Activated naive CD8-positive, alpha-beta T cell (primary cell): ENCODE results near the gene TBC1D22A.

Source experiments
- H3K27ac Mint-ChIP-seq: one replicate; pipeline ENCODE4 v1.8.0; 2021; ENCODE audit warnings: mixed read lengths
- H3K27me3 Mint-ChIP-seq: one replicate; pipeline ENCODE4 v1.8.0; 2021; ENCODE audit warnings: mixed read lengths
- H3K36me3 Mint-ChIP-seq: one replicate; pipeline ENCODE4 v1.8.0; 2021; ENCODE audit warnings: mixed read lengths
- H3K4me1 Mint-ChIP-seq: one replicate; pipeline ENCODE4 v1.8.0; 2021; ENCODE audit warnings: low read depth, mixed read lengths
- H3K4me3 Mint-ChIP-seq: one replicate; pipeline ENCODE4 v1.8.0; 2021; ENCODE audit warnings: mild to moderate bottlenecking, mixed read lengths
- H3K9me3 Mint-ChIP-seq: one replicate; pipeline ENCODE4 v1.8.0; 2021; ENCODE audit warnings: low read depth, mixed read lengths

TBC1D22A gene

DNA sequence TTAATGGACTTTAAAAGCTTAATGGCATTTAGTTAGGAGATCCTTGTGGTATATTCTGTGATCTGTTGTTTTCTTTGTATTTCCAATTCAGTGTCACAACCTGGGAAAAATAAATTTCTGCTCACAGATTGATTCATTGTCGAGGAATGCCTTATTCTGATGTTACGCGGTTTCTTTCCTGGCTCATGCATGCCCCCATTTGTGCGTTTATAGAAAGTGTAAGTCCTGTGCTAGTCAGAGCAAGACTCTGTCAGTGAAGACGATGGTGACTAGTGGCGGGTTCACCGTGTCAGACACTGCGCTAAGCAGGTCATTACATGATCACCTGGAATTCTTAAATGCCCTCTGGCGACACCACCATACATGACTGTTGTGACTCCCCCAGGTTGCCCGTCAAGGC is 169.4 kb downstream of the TBC1D22A start:
- no peak overlapping the region for H3K27ac Mint-ChIP-seq
- peaks cover 10% of the 10 kb centered on the region for H3K4me1 Mint-ChIP-seq
- H3K9me3 Mint-ChIP-seq: no peaks in the 10 kb centered on the region
- no peaks in the 10 kb centered on the region for H3K27me3 Mint-ChIP-seq
- no peak overlapping the region for H3K4me3 Mint-ChIP-seq
- peaks cover 7% of the 10 kb centered on the region for H3K36me3 Mint-ChIP-seq

DNA sequence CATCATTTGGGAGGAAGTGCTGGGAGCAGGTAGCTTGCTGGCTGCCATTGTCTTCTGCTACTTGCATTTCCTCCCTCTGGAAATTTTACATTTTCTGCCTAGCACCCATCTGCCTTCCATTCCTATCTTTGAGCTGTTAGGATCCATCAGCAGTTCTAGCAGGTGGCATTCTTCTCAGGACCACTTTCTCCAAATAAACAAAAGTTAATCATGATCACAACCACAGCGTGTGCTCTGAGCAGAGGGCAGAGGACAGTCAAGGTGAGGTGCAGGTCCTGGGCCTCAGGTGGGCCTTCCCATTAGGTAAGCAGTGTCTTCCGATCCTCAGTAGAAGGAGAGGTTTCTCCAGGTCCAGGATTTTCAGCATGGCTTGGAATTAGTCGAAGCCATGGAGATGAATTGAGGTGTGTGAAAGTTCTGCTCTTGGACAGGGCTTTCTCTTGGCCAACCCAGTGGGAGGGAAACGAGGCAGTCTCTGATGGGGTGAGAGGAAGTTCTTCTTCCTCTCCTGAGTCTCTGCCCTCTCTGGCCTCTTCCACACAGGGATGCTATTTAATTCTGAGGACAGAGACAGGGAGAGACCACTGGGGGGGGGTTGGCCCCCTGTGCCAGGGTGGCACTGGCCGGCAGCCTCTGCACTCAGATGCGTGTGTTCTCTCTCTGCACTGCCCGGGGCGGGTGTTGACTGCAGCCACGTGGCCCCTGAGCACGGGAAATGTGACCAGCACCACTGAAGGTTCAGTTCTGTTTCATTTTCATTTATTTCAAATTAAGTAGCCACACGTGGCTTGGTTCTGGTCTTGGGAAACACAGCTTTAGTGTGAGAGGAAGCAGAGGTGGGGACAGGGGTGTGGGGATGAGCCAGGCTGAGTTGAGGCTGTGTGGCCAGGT is 170.8 kb downstream of the TBC1D22A start:
- Mint-ChIP-seq H3K4me1 (peaks cover 10% of the 10 kb centered on the region), H3K9me3 (no peaks in the 10 kb centered on the region), H3K27ac (peak overlapping the region; percentile 28), H3K27me3 (no peaks in the 10 kb centered on the region), H3K4me3 (no peak overlapping the region), H3K36me3 (peaks cover 7% of the 10 kb centered on the region)

DNA sequence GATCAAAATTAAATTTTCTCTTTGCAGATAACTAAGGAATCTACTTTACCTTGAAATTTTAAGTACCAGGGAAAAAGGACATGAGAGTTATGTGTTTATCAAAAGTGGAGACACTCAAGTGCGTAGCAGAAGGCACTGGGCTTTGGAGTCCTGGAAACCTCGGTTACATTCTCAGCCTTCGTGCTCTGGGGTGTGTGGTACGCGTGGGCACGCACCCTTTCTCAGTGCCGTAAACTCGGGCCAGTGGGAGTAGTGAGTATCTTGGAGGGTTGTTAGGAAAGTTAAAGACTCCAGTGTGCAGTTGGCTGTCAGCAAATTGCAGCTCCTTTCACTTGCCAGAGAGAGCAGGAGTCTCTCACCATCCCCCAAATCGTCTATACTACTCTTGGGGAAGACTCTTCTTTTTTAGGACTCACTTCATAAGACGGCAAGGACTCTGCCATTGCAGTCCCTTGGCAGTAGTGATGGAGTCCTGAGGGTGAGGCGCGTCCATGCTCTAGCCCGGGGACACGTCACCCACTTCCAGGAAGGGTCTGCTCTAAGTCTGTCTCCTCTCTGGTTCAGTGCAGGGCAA is 171.8 kb downstream of the TBC1D22A start:
- peak overlapping the region; percentile 28 for H3K27ac Mint-ChIP-seq

DNA sequence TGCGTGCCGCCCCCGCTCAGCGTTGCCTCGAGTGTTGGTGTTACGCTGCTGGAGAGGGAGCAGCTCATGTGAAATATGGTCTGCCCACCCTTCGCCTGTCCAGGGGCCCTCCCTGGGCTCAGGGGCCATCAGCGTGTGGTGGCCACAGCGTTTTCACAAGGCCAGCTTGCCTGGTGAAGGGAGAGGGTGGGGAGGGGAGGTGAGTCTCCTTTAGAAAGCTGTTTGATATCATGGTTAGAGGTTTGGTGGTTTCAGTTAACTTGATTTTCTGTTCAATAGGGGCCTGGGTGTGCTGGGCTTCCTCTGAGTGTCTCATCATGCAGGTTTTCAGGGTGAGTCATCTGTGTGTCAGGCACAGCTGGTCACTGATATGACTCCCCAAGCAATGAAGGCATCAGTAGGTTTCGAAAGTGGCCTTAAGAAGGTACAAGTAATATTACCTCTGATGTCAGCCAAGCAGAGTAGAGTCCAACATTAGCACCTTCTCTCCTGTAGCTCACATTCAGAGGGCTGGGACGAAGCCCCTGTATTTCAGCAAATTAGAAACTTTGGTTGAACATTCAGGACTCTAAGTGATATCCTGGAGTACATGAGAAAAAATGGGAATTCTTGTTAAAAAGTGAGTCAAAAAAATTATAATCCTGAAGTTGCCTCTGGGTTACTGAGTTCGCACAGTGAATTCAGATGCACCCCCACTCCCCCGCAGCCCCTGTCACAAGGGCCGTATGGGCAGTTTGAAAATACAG is 172.5 kb downstream of the TBC1D22A start:
- Mint-ChIP-seq H3K36me3 (peaks cover 7% of the 10 kb centered on the region), H3K27ac (peak overlapping the region; percentile 28), H3K4me3 (no peak overlapping the region), H3K4me1 (peaks cover 8% of the 10 kb centered on the region), H3K9me3 (no peaks in the 10 kb centered on the region), H3K27me3 (no peaks in the 10 kb centered on the region)

More for the DNA sequence above, 171.8 kb downstream of the TBC1D22A start:
- peaks cover 8% of the 10 kb centered on the region for H3K4me1 Mint-ChIP-seq
- no peaks in the 10 kb centered on the region for H3K9me3 Mint-ChIP-seq
- peaks cover 7% of the 10 kb centered on the region for H3K36me3 Mint-ChIP-seq
- no peaks in the 10 kb centered on the region for H3K27me3 Mint-ChIP-seq
- no peak overlapping the region for H3K4me3 Mint-ChIP-seq

DNA sequence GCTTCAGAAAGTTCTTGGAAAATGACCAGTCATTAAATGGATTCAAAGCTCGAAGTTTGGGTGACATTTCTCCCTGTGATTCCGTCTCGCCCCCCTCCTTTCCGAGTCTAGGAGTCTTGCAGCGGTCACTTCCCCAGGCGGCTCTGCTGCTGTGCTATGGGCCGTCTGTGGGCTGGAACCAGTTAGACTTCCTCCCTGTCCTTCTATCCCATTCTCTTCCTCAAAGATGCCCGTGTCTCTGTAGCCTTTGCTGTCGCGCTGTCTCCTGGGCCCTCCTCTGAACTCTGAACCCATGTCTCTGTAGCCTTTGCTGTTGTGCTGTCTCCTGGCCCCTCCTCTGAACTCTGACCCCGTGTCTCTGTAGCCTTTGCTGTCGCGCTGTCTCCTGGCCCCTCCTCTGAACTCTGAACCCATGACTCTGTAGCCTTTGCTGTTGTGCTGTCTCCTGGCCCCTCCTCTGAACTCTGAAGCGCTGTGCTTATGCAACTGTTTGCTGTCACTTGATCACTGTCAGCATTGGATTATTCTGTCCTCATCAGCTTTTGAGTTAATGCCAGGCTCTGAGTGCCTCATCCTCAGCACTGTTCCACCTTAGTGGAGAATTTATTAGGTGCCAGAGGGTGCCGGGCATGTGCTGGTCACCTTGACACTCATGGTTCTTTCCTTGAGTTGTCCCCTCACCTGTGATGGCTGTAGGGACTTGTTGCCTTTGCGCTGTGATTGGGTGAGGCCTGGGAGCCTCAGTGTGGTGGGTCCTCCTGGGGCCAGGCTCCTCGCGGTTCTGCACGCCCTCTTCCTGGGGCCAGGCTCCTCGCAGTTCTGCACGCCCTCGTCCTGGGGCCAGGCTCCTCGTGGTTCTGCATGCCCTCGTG is 173.3 kb downstream of the TBC1D22A start:
- Mint-ChIP-seq H3K27me3 (no peaks in the 10 kb centered on the region), H3K36me3 (peaks cover 6% of the 10 kb centered on the region), H3K4me1 (peaks cover 8% of the 10 kb centered on the region), H3K27ac (no peak overlapping the region), H3K4me3 (no peak overlapping the region), H3K9me3 (no peaks in the 10 kb centered on the region)

DNA sequence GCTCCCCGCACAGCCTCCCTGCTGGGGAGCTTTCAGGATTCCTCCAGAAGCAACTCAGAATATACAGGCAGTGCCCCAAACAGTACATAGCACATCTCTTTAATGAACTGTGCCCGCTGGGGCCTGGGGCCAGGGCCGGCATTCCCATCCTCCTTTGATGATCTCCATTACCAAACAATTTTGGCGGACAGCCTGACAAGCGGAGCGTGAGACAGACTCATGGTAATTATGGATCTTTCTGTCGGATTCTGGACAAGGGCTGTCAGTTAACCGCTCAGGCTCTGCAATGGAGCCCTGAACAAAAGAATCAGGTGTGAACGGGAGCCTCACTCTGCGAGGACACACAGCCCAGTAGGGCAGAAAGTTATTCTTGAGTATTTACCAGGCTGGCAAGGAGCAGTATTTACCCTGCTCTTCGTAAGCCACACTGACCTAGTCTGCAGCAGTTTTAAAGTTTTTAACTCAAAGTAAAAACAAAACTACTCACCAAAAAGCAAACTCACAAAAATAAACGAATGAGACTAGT is 174.0 kb downstream of the TBC1D22A start:
- H3K27ac Mint-ChIP-seq: no peak overlapping the region
- no peaks in the 10 kb centered on the region for H3K9me3 Mint-ChIP-seq
- no peaks in the 10 kb centered on the region for H3K27me3 Mint-ChIP-seq
- peaks cover 8% of the 10 kb centered on the region for H3K4me1 Mint-ChIP-seq
- no peak overlapping the region for H3K4me3 Mint-ChIP-seq
- H3K36me3 Mint-ChIP-seq: peaks cover 3% of the 10 kb centered on the region

DNA sequence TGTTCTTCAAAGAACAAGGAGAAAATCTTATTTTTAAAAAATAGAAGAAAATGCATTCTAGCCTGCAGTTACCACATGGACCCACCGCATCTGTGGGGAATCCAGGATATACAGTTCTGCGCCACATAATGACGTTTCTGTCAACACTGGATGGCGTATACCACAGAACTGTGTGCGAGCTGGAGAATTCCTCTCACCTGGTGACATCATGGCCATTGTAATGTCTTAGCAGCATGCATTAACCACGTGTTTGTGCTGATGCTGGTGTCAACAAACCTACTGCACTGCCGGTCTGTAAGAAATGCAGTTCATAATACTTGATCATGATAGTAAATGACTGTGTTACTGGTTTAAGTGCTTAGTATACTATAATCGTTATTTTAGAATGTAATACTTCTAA is 174.7 kb downstream of the TBC1D22A start:
- Mint-ChIP-seq H3K4me3 (no peak overlapping the region), H3K36me3 (peaks cover 3% of the 10 kb centered on the region), H3K27me3 (no peaks in the 10 kb centered on the region), H3K4me1 (peaks cover 8% of the 10 kb centered on the region), H3K9me3 (no peaks in the 10 kb centered on the region), H3K27ac (no peak overlapping the region)

DNA sequence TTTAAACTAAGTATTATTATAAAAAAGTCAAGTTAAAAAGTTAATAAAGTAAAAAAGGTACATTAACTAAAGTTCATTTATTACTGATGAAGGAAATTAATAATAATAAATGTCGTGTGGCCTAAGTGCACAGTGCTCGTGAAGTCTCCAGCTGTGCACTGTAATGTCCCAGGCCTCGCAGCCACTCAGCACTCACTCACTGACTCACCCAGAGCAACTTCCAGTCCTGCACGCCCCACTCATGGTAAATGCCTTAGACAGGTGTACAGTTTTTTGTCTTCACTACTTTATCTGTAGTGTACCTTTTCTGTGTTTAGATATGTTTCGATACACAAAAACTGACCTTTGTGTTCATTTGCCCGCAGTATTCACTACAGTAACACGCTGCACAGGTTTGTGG is 175.5 kb downstream of the TBC1D22A start:
- H3K27me3 Mint-ChIP-seq: no peaks in the 10 kb centered on the region
- H3K27ac Mint-ChIP-seq: no peak overlapping the region
- H3K4me1 Mint-ChIP-seq: peaks cover 12% of the 10 kb centered on the region
- no peaks in the 10 kb centered on the region for H3K9me3 Mint-ChIP-seq
- peaks cover 7% of the 10 kb centered on the region for H3K36me3 Mint-ChIP-seq
- H3K4me3 Mint-ChIP-seq: no peak overlapping the region

DNA sequence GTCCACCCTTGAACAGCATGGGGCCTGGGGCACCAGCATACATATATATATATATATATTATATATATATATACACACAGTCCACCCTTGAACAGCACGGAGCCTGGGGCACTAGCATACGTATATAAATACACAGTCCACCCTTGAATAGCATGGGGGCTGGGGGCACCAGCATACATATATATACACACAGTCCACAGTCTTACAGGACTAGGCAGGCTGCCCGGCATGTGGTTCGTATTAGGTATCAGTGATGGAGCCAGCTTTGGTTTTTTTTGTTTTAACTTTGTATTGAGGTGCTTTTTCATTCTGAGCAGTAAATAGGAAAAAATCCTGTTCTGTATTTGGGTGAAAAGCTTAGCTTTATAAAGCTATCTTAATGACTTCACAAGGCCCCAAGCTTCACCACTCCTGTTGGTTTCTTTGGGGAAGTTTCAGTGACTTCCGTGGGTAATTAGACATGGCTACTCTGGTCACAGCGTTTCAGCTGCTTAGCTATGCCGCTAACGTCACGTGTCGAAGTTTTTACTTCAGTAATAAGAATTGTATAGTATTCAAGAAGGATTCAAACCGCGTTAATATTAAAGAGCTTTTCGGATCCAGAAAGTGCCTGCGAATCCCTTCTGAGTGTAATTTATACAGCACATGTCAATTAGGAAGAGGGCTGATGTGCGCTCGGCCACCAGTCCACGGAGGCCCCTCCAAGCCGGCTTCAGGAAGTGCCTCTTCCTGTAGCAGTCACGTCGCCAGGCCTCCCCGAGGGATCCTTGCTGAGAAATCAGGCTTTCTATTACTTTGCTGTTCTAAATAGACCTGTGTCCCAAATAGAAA is 179.7 kb downstream of the TBC1D22A start:
- Mint-ChIP-seq H3K27ac (no peak overlapping the region), H3K36me3 (peaks cover 10% of the 10 kb centered on the region)

DNA sequence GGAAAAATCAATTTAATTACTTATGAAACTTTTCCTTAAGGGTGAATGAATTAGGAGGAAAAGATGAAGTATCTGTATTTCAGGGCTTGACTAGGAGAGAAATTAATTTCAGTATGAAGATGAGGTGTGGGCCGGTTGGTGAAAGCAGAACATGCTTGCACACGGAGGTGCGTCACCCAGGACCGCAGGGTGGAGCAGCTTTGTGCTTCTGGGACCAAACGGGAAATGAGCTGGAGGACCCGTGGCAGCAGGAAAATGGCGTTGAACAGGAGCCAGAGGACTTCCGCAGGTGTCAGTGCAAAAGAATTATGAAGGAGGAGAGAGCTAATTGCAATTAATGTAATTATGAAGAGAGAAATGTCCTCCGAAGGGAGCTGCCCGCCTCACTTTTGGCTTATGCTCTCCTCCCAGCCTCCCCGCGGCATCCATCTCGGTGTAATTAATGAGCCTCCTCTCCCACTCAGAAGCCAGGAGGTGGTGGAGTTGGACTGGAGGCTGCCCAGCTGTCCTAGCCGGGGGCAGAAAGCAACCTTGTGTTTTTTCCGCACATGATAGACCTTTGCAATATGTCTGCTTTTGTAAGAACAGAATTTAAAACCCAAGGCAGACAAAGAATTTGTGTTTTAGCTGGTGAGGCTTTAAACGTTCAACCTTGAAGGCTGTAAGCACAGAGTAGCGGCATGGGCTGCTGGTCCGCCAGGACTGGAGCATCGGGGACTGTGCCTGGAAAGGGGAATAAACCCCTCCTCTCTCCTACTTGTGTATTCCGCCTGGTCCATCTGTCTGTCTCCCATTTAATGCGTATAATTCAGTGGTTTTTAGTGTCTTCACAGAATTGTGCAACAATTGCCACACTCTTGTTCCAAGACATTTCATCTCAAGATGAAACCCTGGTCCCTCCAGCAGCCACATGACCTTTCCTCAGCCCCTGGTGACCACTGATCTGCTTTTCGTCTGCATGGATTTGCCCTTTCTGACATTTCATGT is 180.6 kb downstream of the TBC1D22A start:
- Mint-ChIP-seq H3K36me3 (peaks cover 10% of the 10 kb centered on the region), H3K9me3 (no peaks in the 10 kb centered on the region), H3K4me1 (peaks cover 7% of the 10 kb centered on the region), H3K27me3 (no peaks in the 10 kb centered on the region), H3K4me3 (no peak overlapping the region), H3K27ac (no peak overlapping the region)

More for the DNA sequence above, 179.7 kb downstream of the TBC1D22A start:
- no peaks in the 10 kb centered on the region for H3K9me3 Mint-ChIP-seq
- H3K4me1 Mint-ChIP-seq: peaks cover 7% of the 10 kb centered on the region
- no peak overlapping the region for H3K4me3 Mint-ChIP-seq
- no peaks in the 10 kb centered on the region for H3K27me3 Mint-ChIP-seq

DNA sequence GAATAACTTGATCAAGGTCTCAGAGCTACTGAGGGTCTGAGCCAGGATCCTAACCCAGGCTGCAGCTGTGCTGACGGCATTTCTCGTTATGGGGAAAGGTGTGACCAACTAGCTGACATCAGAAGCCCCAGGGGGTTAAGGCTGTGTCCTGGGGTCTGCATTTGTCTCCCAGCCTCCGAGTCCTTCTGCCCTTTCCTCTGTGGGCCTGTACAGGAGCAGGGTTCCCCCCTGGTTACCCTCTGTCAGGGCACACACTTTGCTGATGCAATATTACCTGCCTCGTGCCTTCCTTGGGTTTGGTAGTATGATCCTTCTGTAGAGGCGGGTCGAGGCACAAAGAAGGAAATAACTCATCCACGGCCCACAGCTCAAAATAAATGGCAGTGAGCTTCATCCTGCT is 183.0 kb downstream of the TBC1D22A start:
- Mint-ChIP-seq H3K4me3 (no peak overlapping the region), H3K27ac (no peak overlapping the region), H3K9me3 (no peaks in the 10 kb centered on the region), H3K27me3 (no peaks in the 10 kb centered on the region), H3K36me3 (peaks cover 14% of the 10 kb centered on the region), H3K4me1 (peaks cover 9% of the 10 kb centered on the region)

DNA sequence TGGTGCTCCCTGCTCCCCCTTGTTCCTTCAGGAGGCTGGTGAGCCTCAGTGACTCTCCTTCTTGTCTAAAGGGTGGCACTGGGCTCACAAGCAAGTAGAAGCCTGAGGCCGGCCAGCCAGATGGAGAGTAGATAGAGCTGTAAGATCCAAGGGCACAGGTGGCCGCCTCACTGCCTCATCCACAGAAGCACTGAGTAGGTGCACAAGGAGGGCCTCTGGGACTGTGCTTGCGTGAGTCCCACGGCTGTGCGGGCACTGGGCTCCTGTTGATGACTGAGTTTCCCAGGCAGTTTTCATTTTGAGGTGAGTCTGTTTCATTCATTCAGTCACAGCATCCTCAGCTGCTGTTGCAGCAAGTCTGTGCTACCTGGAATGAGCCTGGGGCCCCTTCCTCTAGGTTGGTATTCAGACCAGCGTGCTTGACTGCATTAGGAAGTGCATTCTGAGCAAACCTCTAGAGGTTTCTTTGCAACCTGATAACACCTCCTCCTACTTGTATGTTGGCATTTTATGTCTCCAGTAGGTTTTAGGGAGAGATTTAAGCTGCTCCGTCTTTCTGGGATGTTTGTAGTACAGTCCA is 184.0 kb downstream of the TBC1D22A start:
- Mint-ChIP-seq H3K9me3 (no peaks in the 10 kb centered on the region), H3K27me3 (no peaks in the 10 kb centered on the region), H3K27ac (no peak overlapping the region), H3K4me3 (no peak overlapping the region), H3K36me3 (peaks cover 16% of the 10 kb centered on the region), H3K4me1 (peaks cover 11% of the 10 kb centered on the region)
